Esophagus (tissue), 2 donors: ENCODE results near the gene STAG1. TPM values are rescaled to one million over a fixed set of nuclear protein-coding genes. Genes with fewer than 3 reads are reported as not detected.
"Not testable (repeated sequence)": the region's sequence is repeated elsewhere in the genome, so short reads cannot be mapped to it uniquely, and the experiment has no call there.

ENCODE experiments used
- H3K27ac ChIP-seq, 2 donors: one replicate each; pipeline ENCODE4 v1.5.1; 2013; ENCODE audit warnings: low read depth in 2 of 2, mild to moderate bottlenecking in 2 of 2, inconsistent platforms in 1 of 2, low read length in 1 of 2, moderate library complexity in 1 of 2
- H3K27me3 ChIP-seq, 2 donors: one replicate each; pipeline ENCODE4 v1.6.1; 2013; ENCODE audit warnings: low read length in 2 of 2, control low read depth in 1 of 2, mild to moderate bottlenecking in 1 of 2; ENCODE audit not compliant: insufficient read depth in 2 of 2, control insufficient read depth in 1 of 2
- H3K36me3 ChIP-seq, 2 donors: one replicate each; pipeline ENCODE4 v1.6.1; 2013; ENCODE audit warnings: low read length in 1 of 2; ENCODE audit not compliant: control insufficient read depth in 2 of 2, insufficient read depth in 2 of 2
- H3K4me1 ChIP-seq, 2 donors: one replicate each; pipeline ENCODE4 v1.6.1; 2013; ENCODE audit warnings: low read length in 1 of 2; ENCODE audit not compliant: control insufficient read depth in 2 of 2, insufficient read depth in 2 of 2
- H3K4me3 ChIP-seq, 2 donors: one replicate each; pipeline ENCODE4 v1.5.1; 2013; ENCODE audit warnings: low read length in 2 of 2, mild to moderate bottlenecking in 2 of 2, low read depth in 1 of 2, moderate library complexity in 1 of 2
- H3K9me3 ChIP-seq, 2 donors: one replicate each; pipeline ENCODE4 v1.6.1; 2013; ENCODE audit warnings: mild to moderate bottlenecking in 2 of 2, low read depth in 1 of 2, low read length in 1 of 2, moderate library complexity in 1 of 2; ENCODE audit not compliant: control insufficient read depth in 2 of 2, insufficient read depth in 1 of 2
- WGBS, 2 donors: extraction: QIAGEN DNeasy Blood & Tissue Kit; methylation state at CpG; one replicate each; pipeline ENCODE4 v1.1.7; 2013; 5-methylcytosine and 5-hydroxymethylcytosine counted together
- polyA plus RNA-seq, 2 donors: library from polyadenylated mRNA; stranded (reverse); fragments of 200-250 nt; gene quantifications; one replicate each; pipeline ENCODE4 v1.2.3, GENCODE V29; 2013
- donor health status: healthy with polysubstance abuse.
- donor health status: Bipolar disorder and iron deficiency.

The STAG1 gene
- polyA plus RNA-seq, 2 donors: 7.1 to 8.3 TPM

- H3K36me3 ChIP-seq, H3K4me3 ChIP-seq, H3K27ac ChIP-seq, H3K27me3 ChIP-seq, H3K9me3 ChIP-seq, H3K4me1 ChIP-seq: not testable (repeated sequence)
- WGBS, 2 donors: 72 to 78% methylated on average over 6 of the region's 6 CpGs
These were observed 2.6 kb downstream of the STAG1 start for GRCh38 chr3:136749602-136750001.

DNA sequence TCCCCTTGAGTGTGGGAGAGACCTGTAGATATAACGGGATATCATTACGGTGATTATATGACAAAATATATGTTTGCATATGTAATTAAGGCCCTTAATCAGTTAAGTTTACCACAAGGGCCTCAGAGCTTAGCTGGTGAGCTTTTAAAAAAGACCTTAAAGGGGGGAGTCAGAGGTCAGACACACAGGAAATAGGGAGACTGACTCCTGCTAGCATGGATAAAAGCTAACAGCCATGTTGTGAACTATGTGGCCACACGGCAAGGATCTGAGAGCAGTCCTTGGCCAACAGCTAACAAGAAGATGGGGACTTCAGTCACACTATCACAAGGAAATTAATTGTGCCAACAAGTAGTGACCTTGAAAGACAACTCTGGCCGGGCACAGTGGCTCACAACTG, 3.1 kb downstream of the STAG1 start:
- 62 to 83% methylated on average over 4 of the region's 4 CpGs for WGBS, 2 donors
- no peaks in the 10 kb centered on the region for H3K9me3 ChIP-seq
- H3K27me3 ChIP-seq: no peaks in the 10 kb centered on the region
- H3K36me3 ChIP-seq: no peaks in the 10 kb centered on the region
- no peaks in the 10 kb centered on the region for H3K4me1 ChIP-seq
- H3K4me3 ChIP-seq: no peak overlapping the region
- H3K27ac ChIP-seq: peak overlapping the region in 1 of 2 donors; percentile 38

DNA sequence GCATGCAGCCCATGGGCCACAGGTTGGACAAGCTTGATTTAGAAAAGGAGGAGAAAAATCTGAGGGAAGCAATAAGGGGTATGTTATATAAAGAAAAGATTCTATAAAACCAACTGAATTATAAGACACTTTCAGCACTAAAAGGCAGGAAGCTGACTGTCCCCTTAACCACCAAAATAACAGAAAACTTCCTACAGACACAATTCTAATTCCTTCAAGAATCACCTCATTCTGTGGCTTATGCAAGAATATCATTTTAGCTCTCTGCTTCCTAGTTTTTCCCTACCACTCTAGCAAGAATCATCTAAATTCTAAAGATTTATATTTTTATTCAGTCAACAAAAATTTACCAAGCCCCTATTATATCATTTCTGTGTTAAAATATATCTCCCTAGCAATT, 6.3 kb downstream of the STAG1 start:
- no peak overlapping the region for H3K4me3 ChIP-seq
- no peaks in the 10 kb centered on the region for H3K4me1 ChIP-seq
- H3K36me3 ChIP-seq: no peaks in the 10 kb centered on the region
- H3K9me3 ChIP-seq: no peaks in the 10 kb centered on the region
- no peak overlapping the region for H3K27ac ChIP-seq
- H3K27me3 ChIP-seq: no peaks in the 10 kb centered on the region

DNA sequence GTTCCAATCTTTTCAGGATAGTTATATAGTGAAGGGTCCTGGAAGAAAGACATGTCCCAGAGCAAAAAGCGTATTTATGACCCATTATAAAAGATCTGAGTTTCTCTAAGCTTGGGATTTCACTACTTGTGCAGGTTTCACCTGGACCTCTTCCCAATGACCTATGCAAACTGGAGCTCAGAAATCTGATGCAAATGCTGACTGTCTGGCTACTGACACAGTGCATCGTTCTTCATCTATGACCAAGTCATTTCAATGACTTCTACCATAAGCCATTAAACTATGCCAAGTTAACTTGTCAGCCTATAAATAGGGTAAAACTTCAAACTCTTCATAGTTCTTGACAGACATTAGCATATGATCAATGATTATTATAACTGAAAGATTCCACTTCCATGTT, 11.1 kb downstream of the STAG1 start:
- H3K27me3 ChIP-seq: no peaks in the 10 kb centered on the region
- H3K36me3 ChIP-seq: no peaks in the 10 kb centered on the region
- H3K4me3 ChIP-seq: no peak overlapping the region
- no peaks in the 10 kb centered on the region for H3K9me3 ChIP-seq
- H3K27ac ChIP-seq: no peak overlapping the region
- 87 to 90% methylated on average over 2 of the region's 2 CpGs for WGBS, 2 donors
- H3K4me1 ChIP-seq: peaks cover 0 to 2% of the 10 kb centered on the region in 2 donors

- WGBS, 2 donors: 74 to 81% methylated on average over 7 of the region's 7 CpGs
- no peaks in the 10 kb centered on the region for H3K9me3 ChIP-seq
These were observed 11.7 kb downstream of the STAG1 start for GRCh38 chr3:136740351-136740958.

DNA sequence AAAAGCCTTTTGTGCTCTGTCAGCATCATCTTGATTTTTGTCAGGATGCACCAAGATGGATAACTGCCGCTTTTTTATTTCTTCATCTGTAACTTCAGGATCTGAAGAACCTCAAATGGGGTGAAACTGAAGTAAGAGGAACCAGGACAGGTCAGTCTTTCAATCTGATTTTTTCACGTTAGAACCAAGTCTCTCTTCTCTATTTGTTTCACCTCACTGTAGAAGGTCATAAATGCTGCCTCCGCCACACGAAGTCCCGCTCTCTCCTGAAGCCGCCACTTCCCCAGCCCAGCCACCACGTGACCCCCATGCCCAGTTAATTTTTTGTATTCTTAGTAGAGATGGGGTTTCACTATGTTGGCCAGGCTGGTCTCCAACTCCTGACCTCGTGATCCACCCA, 15.2 kb downstream of the STAG1 start:
- not testable (repeated sequence) for H3K4me3 ChIP-seq, H3K27ac ChIP-seq, H3K27me3 ChIP-seq, H3K36me3 ChIP-seq, H3K9me3 ChIP-seq, H3K4me1 ChIP-seq
- WGBS, 2 donors: 91 to 95% methylated on average over 8 of the region's 8 CpGs

More at GRCh38 chr3:136740351-136740958, 11.7 kb downstream of the STAG1 start:
- H3K36me3 ChIP-seq: no peaks in the 10 kb centered on the region
- H3K4me1 ChIP-seq: peaks cover 0 to 2% of the 10 kb centered on the region in 2 donors
- no peaks in the 10 kb centered on the region for H3K27me3 ChIP-seq
- no peak overlapping the region for H3K4me3 ChIP-seq
- H3K27ac ChIP-seq: no peak overlapping the region

DNA sequence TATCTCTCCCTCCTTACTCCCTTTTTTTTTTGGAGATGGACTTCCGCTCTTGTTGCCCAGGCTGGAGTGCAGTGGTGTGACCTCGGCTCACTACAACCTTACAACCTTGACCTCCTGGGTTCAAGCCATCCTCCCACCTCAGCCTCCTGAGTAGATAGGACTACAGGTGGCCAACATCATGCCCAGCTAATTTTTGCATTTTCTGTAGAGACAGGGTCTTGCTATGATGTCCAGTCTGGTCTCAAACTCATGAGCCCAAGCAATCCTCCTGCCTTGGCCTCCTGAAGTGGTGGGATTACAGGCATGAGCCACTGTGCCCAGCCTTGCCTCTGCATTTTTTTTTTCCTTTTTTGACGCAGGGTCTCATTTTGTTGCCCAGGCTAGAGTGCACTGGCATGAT, 17.1 kb downstream of the STAG1 start:
- 95 to 96% methylated on average over 3 of the region's 3 CpGs for WGBS, 2 donors
- Histone ChIP-seq H3K27me3 (no peaks in the 10 kb centered on the region), H3K9me3 (no peaks in the 10 kb centered on the region), H3K4me1 (peaks cover 0 to 6% of the 10 kb centered on the region in 2 donors), H3K27ac (no peak overlapping the region), H3K4me3 (no peak overlapping the region), H3K36me3 (no peaks in the 10 kb centered on the region)

DNA sequence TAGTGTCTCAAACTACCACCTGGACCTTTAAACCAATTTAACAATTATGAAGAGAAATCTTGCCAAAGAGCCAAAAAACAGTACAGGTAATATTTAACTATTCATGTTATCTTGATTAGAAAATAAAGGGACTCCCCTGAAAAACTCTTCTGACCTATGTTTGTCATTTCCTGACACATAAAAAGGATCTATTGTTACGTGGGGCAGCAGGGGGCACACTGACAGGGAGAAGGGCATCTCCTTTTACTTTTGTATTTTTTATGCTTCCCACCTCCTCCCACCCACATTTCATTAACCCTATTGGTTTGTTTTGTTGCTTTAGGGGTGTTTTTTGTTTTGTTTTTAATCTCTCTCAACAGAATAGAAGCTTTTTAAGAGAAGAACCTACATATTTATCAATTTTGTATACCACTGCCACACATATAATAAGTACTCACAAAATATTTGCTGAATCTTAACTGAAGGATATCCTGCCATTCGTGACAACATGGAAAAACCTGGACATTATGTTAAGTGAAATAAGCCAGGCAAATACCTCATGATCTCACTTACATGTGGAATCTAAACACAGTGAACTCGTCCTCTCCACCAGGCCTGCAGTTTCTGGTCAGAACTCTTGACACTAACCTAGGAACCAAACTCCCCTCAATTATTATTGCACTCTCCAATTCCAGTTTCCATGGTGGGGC, 17.7 kb downstream of the STAG1 start:
- H3K36me3 ChIP-seq: no peaks in the 10 kb centered on the region
- H3K4me3 ChIP-seq: no peak overlapping the region
- H3K9me3 ChIP-seq: no peaks in the 10 kb centered on the region
- WGBS, 2 donors: 68 to 72% methylated on average over 3 of the region's 3 CpGs
- H3K27me3 ChIP-seq: no peaks in the 10 kb centered on the region
- no peak overlapping the region for H3K27ac ChIP-seq
- peaks cover 0 to 6% of the 10 kb centered on the region in 2 donors for H3K4me1 ChIP-seq

DNA sequence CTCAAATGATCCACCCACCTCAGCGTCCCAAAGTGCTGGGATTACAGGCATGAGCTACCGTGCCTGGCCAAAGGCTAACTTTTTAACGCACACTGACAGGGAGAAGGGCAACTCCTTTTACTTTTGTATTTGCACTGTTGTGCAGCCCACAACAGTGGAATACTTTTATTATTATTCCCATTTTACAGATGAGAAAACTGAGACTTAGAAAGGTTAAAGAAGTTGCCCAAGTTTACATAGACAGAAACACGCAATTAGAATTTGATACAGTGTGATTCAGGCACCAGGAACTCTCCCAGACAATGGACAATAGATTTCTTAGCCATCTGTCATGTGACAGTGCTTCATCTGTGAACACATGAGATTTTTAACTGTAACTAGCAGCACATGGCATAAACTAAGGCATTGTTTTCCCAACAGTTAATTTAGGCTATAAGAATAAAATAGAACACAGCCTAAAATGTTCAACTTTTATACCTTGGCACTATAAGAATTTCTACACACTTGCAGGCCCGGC, 18.8 kb downstream of the STAG1 start:
- Histone ChIP-seq H3K27ac (no peak overlapping the region), H3K36me3 (no peaks in the 10 kb centered on the region), H3K4me3 (no peak overlapping the region), H3K9me3 (no peaks in the 10 kb centered on the region), H3K27me3 (no peaks in the 10 kb centered on the region), H3K4me1 (peaks cover 0 to 4% of the 10 kb centered on the region in 2 donors)
- WGBS, 2 donors: 88 to 94% methylated on average over 5 of the region's 5 CpGs
